Body of pancreas (tissue), 4 donors: ENCODE results near the gene PEAK1. TPM values are rescaled to one million over a fixed set of nuclear protein-coding genes. Genes with fewer than 3 reads are reported as not detected.
A peak's percentile ranks its signal among the peaks of the same experiment; 100 is the strongest.

Experiments used
- ATAC-seq: fragments of 150-250 bp; one replicate; pipeline ENCODE4 v1.9.1; 2016
- DNase-seq, 4 donors: peaks; one replicate each; pipeline ENCODE4 v3.0.0-alpha.2; 2019
- H3K27ac ChIP-seq, 4 donors: fragments of 200-600 bp; sonication (generic); 1 replicate in 3 of 4; 2 replicates in 1 of 4; pipeline versions ENCODE4 v1.5.1 to v1.6.1; 2016 to 2019; ENCODE audit warnings: mild to moderate bottlenecking in 1 of 4, mixed read lengths in 1 of 4, moderate library complexity in 1 of 4
- H3K27me3 ChIP-seq, 2 donors: fragments of 200-600 bp; sonication (generic); one replicate each; pipeline ENCODE4 v1.6.0; 2016; ENCODE audit warnings: mild to moderate bottlenecking in 1 of 2
- H3K36me3 ChIP-seq, 2 donors: fragments of 200-600 bp; sonication (generic); replicated peaks in 1 of 2; 2 replicates each; pipeline ENCODE4 v1.5.1; 2016; ENCODE audit warnings: low read depth in 2 of 2; ENCODE audit not compliant: insufficient read depth in 1 of 2
- H3K4me1 ChIP-seq: fragments of 200-600 bp; sonication (generic); one replicate; pipeline ENCODE4 v1.6.0; 2016
- H3K4me3 ChIP-seq, 2 donors: fragments of 200-600 bp; sonication (generic); 1 replicate in 1 of 2; 2 replicates in 1 of 2; pipeline ENCODE4 v1.5.1; 2016 to 2019
- H3K9me3 ChIP-seq, 3 donors: fragments of 200-600 bp; sonication (generic); 1 replicate in 2 of 3; 2 replicates in 1 of 3; pipeline ENCODE4 v1.5.1; 2016
- POLR2A ChIP-seq, 3 donors: fragments of 450-650 bp; IDR thresholded peaks; one replicate each; pipeline ENCODE4 v1.6.1; 2016; ENCODE audit warnings: antibody characterized with exemption in 3 of 3, mild to moderate bottlenecking in 2 of 3
- WGBS, 2 donors: methylation state at CpG; one replicate each; pipeline ENCODE4 v1.1.5; 2017; 5-methylcytosine and 5-hydroxymethylcytosine counted together
- intact Hi-C: fragments of 100-400 bp; cut with DNase I; formaldehyde crosslinking; loops from one replicate; pipeline ENCODE4 v1.15.1; 2023
- total RNA-seq, 2 donors: library from RNA; depleted of rRNA; stranded (reverse); fragments of >200 nt; gene quantifications; one replicate each; pipeline ENCODE4 v1.1.0, GENCODE V29; 2016
- TF ChIP-seq, protein P1 (sequence below), 7 experiments: fragments of 450-650 bp in 4 of 7; fragments of 200-600 bp in 3 of 7; sonication (generic) in 3 of 7; IDR thresholded peaks; one replicate each; pipeline ENCODE4 v1.5.1; 2016 to 2019; ENCODE audit warnings: antibody characterized with exemption in 7 of 7

Gene PEAK1
- total RNA-seq, 2 donors from 2014 or later = 12.5 to 13.2 TPM

DNA sequence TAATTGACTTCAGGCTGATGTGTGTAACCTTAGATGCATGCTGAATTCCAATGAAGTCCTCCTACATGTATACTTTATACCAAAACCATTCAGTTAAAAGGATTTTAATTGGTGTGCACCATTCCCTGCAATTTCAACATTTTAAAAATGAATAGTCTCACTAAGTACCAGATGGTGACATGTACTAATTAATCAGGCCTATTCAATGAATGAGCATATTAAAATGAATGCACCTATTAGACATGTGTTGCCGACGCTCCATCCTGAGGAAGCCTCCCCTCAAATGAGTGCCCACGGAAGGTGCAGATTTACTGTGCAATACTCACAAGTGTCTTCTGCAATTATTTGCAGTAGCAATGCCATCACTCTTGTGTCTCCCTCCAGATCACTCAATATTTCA lies 224.3 kb downstream of the PEAK1 start:
- Histone ChIP-seq H3K27me3 (no peaks in the 10 kb centered on the region), H3K9me3 (no peaks in the 10 kb centered on the region), H3K4me3 (no peak overlapping the region), H3K4me1 (no peaks in the 10 kb centered on the region), H3K36me3 (no peaks in the 10 kb centered on the region), H3K27ac (no peak overlapping the region)
- intact Hi-C loops = no loop called here
- ATAC-seq = no peak
- TF ChIP-seq, protein P1, sequence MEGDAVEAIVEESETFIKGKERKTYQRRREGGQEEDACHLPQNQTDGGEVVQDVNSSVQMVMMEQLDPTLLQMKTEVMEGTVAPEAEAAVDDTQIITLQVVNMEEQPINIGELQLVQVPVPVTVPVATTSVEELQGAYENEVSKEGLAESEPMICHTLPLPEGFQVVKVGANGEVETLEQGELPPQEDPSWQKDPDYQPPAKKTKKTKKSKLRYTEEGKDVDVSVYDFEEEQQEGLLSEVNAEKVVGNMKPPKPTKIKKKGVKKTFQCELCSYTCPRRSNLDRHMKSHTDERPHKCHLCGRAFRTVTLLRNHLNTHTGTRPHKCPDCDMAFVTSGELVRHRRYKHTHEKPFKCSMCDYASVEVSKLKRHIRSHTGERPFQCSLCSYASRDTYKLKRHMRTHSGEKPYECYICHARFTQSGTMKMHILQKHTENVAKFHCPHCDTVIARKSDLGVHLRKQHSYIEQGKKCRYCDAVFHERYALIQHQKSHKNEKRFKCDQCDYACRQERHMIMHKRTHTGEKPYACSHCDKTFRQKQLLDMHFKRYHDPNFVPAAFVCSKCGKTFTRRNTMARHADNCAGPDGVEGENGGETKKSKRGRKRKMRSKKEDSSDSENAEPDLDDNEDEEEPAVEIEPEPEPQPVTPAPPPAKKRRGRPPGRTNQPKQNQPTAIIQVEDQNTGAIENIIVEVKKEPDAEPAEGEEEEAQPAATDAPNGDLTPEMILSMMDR (IDR thresholded peaks at IDR 0.05) = no peak
- no peak for TF ChIP-seq POLR2A (IDR thresholded peaks at IDR 0.05)
- no peak for DNase-seq
- 96 to 98% methylated on average over 3 of the region's 3 CpGs for WGBS, 2 donors

GRCh38 chr15:77192451-77192850 lies 227.5 kb downstream of the PEAK1 start:
- Histone ChIP-seq H3K4me3 (no peak overlapping the region), H3K4me1 (no peaks in the 10 kb centered on the region), H3K27ac (no peak overlapping the region), H3K9me3 (no peaks in the 10 kb centered on the region), H3K27me3 (no peaks in the 10 kb centered on the region), H3K36me3 (no peaks in the 10 kb centered on the region)
- DNase-seq (no peak), ATAC-seq (no peak)
- no peak for TF ChIP-seq POLR2A (IDR thresholded peaks at IDR 0.05)
- TF ChIP-seq, protein P1 (IDR thresholded peaks at IDR 0.05) = no peak
- 53 to 67% methylated on average over 4 of the region's 4 CpGs for WGBS, 2 donors
- intact Hi-C loops = no loop called here

GRCh38 chr15:77191230-77191834 lies 228.6 kb downstream of the PEAK1 start:
- H3K4me3 ChIP-seq = no peak overlapping the region
- no peak for DNase-seq
- intact Hi-C loops = no loop called here
- H3K27ac ChIP-seq = no peak overlapping the region
- H3K36me3 ChIP-seq = no peaks in the 10 kb centered on the region
- no peaks in the 10 kb centered on the region for H3K9me3 ChIP-seq
- WGBS, 2 donors = 78 to 89% methylated on average over 2 of the region's 2 CpGs
- TF ChIP-seq, protein P1 (IDR thresholded peaks at IDR 0.05) = no peak
- no peak for TF ChIP-seq POLR2A (IDR thresholded peaks at IDR 0.05)
- H3K27me3 ChIP-seq = no peaks in the 10 kb centered on the region
- no peak for ATAC-seq
- peaks cover 11% of the 10 kb centered on the region for H3K4me1 ChIP-seq

DNA sequence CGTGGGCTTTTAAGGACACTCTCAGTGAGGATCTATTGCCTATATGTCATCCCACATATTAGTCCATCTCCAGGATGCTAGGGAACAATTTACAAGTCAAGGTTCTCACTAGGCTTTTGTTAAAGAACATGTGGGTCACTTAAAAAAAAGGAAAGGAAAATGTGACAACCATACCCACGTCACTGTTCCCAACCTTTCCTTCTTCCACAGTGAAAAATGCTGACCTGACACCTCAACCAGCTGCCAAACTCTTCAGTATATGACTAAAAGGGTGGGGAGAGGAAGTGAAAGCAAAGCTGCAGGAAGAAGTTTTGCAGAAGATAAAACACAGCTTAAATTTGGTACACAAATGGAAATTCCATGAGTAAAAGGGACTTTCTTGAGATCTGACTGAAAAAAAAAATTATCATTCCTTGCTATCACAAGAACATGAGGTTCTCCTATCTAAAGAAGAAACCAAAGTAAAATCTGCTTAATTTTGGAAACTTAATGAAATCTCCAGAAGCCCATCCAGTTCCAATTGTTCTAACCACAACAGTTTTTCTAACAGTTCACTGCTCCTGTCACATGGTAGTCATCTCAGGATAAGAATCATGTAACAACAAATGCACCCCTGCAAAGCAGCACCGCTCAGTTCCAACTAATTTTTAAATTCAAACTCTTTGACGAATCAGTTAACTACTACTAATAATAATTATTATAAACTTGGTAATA lies 232.0 kb downstream of the PEAK1 start:
- H3K27ac ChIP-seq = peak overlapping the region in 2 of 4 donors; percentile 44 to 48
- intact Hi-C loops = no loop called here
- no peaks in the 10 kb centered on the region for H3K27me3 ChIP-seq
- no peaks in the 10 kb centered on the region for H3K9me3 ChIP-seq
- no peaks in the 10 kb centered on the region for H3K36me3 ChIP-seq
- TF ChIP-seq, protein P1 (IDR thresholded peaks at IDR 0.05) = no peak
- TF ChIP-seq POLR2A (IDR thresholded peaks at IDR 0.05) = no peak
- peak in 1 of 4 donors; percentile 70 for DNase-seq
- WGBS, 2 donors = 66 to 83% methylated on average over 4 of the region's 4 CpGs
- H3K4me1 ChIP-seq = peaks cover 32% of the 10 kb centered on the region
- ATAC-seq = peak; percentile 41
- no peak overlapping the region for H3K4me3 ChIP-seq
